HS-5 (cell line): ENCODE data around the gene EMID1.
A peak's percentile ranks its signal among the peaks of the same experiment; 100 is the strongest.

Source experiments
- DNase-seq: peaks from one replicate; pipeline ENCODE4 v3.0.0-alpha.2; 2012; ENCODE audit warnings: low read depth

The EMID1 gene

DNA sequence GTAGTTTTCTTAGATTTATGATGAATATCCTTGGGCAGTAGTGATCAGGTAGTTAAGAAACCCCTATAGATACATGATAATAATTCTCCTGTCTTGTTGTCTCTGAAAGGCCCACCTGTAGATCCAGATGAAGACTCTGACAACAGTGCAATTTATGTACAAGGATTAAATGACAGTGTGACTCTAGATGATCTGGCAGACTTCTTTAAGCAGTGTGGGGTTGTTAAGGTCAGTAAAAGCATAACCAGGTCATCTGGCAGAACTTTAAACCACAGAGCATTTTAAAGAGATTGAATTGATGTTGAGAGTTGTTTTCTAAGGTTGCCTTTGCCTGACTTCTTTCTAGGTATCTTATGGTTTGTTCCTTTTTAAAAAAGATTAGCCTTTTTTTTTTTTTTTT is 86.7 kb downstream of the EMID1 start:
- no peak for DNase-seq

DNA sequence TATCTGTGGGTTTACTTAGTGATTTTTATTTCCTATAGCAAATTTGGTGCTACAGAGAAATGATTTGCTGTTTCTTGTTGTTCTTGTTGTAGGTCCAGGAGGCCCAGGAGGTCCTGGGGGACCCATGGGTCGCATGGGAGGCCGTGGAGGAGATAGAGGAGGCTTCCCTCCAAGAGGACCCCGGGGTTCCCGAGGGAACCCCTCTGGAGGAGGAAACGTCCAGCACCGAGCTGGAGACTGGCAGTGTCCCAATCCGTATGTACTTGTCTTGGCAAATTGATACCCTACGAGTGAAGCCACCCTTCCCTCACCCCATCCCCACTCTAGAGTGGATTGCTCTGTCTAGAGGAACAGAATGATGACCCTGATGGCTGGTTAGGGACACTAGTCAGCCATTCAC is 92.9 kb downstream of the EMID1 start:
- no peak for DNase-seq

DNA sequence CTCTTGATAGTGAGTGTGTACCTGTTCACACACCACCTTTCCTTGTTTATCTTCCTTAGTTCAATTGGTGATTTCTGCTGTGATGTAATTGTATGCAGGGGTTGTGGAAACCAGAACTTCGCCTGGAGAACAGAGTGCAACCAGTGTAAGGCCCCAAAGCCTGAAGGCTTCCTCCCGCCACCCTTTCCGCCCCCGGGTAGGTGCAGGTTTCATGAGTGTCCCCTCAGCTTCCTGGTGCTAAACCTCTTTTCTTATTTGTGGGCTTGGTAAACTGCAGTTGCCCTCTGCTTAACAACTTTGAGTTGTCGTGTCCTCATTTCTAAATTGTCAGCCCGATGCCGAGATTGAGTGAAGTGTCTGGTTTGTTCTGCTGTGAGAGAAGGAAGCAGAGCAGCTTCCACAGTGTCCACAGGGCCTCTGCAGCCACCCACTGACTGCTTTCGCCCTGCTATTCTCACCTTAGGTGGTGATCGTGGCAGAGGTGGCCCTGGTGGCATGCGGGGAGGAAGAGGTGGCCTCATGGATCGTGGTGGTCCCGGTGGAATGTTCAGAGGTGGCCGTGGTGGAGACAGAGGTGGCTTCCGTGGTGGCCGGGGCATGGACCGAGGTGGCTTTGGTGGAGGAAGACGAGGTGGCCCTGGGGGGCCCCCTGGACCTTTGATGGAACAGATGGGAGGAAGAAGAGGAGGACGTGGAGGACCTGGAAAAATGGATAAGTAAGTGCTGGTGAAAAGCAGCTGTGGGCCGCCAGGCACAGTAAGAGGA is 93.6 kb downstream of the EMID1 start:
- no peak for DNase-seq

DNA sequence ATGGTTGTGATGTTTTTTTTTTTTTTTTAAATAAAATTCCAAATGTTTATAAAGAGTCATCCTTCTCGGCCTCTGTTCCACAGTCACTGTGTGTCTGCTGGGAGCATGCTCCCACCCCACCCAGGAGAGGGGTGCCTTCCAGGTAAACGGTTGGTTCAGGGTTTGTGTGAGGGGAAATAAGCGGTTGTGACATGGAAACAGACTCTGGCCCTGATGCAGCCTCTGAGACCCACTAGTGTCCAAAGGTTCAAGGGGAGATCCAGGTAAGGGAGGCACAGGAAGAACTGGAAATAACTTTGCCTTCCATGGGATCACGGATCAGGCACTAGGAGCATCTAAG is 94.7 kb downstream of the EMID1 start:
- DNase-seq: no peak

DNA sequence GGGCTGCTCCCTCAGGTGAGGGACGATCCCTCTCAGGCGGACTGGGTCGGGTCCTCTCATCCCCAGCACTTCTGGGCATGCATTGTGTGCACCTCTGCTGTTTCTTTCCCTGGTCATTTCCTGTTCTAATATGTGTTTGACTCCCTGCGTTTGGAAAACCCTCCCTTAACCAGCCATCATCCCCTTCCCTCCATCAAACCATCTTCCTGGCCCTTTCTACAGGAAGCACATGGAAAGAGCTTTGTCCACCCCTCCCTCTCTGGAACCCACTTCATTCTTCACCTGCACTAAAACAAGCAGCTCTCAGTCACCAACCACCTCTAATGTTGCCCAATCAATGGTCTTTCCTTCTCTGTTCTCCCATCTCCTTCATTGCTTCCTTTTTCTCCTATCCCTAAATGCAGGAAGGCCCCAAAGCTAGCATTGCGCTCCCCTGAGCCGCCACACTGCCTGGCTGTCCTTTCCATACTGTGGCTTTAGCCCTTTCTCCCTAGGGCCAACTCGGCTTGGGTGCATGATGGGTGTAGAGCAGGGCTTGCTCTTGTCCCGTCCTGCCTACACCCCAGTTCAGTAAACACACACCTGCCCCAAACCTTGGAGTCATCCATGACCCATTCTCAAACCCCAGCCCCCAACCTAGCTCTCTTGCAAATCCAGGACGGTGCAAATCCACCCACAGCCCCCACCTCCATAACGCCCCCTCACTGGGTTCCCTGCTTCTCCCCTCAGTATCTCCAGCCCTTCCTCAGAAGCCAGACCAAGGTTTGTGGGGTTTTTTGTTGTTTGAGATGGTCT is 95.3 kb downstream of the EMID1 start:
- DNase-seq: no peak

DNA sequence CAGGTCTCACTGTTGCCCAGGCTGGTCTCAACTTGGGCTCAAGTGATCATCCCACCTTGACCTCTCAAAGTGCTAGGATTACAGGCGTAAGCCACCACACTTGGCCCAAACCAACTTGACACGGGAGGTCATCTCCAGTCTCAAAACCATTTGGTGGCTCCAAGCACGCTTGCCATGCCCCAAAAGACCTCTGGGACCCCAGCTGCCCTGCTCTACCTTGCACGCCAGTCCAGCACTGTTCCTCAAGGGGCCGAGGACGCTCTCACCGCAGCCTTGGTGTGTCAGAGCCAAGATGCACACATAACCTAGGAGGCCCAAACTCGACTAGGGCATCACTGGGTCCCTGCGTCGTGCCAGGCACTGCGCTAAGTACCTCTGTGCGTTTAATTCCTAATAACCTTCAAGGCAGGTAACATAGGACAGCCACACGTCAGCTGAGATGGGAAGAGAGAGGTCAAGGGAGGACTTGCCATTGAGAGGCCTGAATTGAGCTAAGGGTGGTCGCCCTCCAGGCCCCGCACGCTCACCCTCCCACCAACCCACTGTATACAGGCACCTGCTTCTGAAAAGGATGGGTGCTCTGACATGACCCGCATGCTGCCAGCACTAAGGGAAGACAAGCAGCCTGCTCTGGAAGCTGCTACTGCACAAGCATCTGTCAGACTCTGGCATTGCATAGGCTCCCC is 96.2 kb downstream of the EMID1 start:
- no peak for DNase-seq

DNA sequence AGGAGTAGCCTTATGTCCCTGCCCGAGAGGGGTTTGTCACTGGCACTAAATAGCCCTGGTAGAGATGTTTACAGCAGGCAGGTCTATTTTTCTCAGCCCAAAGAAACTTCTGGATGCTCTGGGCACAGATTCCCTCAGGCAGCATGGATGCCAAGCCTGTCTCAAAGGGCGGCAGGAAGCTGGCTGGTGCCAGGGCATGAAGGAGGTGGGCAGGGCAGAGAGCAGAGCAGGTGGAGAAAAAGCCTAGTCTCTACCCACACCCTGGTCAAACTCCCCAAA is 96.6 kb downstream of the EMID1 start:
- DNase-seq: no peak

DNA sequence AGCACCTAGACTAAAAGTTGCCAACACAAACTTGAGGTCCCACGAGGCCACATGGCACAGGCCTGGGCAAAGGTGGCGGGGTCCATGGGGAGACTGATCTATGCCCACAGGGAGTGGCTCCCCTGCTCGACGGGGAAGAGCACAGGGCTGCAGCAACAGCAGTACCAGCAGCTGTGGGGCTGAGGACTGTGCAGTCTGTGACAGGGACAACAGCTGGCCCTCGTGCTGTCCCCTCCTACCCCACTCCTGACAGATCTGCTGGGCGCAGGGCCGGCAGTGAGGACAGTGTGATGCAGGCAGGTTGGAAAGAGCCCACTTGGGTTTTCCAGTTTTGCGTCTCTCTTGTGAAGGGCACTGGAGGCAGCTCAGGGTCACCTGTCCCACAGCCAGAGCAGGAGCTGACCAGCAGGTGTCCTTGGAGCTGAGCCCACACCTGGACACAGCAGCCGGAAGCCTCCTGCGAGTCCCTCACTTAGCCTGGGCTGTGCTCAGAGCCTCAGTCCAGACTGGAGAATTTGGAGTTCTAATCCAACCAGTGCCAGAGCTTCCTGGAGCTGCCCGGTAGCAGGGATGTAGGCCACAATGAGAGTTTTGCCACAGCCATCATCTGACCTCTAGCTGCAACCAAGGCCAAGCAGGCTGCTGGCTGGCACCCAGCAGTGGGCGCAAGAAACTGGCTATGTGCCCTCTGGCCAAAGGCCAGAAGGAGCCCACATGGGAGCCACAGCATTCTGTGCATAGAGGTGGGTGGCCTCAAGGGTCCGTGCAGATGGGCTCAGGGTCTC is 97.2 kb downstream of the EMID1 start:
- no peak for DNase-seq

DNA sequence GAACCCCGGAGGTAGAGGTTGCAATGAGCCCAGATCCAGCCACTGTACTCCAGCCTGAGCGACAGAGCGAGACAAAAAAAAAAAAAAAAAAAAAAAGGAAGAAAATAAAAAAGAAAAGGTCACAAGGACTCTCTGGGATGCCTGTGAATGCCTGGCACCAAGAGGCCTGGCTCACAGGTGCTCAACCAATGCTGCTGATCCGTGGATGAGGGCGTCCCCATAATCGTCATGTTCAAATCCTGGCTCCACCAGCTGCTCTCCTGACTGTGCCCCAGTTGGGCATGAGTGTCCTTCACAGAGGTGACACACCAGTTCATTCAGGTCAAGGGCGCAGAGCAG is 100.1 kb downstream of the EMID1 start:
- no peak for DNase-seq

DNA sequence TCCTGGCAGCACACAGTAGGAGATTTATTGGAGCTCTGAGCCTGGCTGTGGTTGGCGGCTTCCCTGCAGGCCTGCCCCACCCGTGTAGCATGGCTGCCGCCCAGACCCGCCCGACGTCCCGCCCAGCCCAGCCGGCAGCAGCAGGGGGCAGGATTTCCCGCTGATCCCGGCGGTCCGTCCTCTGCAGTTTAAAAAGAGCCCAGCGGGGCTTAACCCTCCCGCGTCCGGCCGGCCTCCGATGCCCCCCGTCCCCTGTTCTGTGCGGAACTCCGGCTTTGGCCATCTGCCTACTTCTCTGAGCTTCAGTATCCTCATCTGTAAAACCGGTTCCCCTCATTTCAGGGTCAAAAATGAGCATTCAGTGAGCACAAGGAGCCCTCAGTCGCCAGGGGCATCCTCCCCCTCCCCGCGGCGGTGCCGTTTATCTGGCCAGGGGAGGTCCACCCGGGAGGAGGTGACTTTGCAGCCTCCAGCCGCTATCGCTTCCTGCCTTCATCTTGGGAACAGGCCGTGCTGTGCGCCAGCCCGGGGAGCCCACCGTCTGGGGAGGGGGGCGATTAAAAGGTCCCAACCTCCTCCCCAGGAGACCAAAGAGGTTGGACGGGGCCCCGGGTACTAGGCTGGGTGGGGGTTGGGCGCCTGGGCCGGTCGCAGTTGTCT is 100.6 kb downstream of the EMID1 start, which contains the start of gene GAS2L1:
Gene GAS2L1 (plus strand): TSS at position 476 of the 660 bp plus-strand sequence. CDS start 1,456 bp downstream, outside the sequence.
- DNase-seq: peak; percentile 31

DNA sequence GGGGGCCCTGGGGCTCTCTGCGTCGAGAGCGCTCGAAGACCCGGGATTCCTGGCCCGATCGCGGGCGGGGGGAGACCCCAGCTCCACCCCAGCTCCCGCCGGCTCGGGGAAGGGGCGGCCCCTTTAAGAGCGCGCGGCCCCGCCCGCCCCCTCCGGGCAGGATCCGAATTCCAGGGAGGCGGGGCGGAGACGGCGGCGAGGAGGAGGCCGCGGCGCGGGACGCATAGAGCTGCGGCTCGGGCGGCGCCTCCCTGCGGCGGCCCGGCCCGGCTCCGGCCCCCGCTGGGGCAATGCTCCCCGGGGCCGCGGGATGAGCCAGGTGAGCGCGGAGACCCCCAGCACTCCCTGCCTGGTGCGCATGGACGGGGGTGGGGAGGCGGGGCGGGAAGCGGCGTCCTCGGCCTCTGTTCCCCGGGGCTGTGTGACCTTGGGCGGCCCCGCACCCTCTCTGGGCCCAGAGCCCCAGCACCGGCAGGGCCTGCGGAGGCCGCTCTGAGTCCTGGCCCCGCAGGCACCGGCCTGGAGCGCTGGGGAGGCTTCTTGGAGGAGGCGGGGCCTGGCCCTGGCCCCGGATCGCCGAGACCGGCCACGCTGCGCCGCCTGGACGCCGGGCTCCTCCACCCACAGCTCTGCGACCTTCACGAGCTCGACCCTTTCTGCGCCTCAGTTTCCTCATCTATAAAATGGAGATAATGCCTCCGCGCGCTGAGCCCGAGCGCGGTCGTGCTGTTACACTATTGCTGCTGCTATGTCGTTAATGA is 101.3 kb downstream of the EMID1 start:
- no peak for DNase-seq

DNA sequence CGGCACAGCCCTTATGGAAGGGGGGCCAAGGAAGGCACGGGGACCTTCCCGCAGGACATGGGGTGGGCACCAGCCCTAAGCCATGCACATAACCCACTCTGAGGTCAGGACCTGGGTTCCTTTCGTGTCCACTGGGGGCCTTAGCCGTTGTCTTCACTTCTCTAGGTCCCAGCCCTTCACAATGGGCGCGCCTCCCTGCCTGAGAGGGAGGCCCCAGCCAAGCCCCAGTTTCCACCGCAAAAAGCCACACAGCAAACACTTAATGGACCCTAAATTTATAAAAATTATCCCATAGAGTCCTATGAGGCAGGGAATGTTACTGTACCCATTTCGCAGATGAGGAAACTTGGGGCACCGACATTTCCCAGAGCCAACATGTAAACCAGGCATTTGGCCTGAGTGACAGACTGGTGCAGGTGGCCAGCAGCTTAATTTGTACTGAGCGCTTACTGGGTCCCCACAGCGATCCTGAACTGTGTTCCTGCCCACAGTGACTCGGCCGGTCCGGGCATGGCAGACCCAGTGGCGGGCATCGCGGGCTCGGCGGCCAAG is 102.0 kb downstream of the EMID1 start:
- no peak for DNase-seq

DNA sequence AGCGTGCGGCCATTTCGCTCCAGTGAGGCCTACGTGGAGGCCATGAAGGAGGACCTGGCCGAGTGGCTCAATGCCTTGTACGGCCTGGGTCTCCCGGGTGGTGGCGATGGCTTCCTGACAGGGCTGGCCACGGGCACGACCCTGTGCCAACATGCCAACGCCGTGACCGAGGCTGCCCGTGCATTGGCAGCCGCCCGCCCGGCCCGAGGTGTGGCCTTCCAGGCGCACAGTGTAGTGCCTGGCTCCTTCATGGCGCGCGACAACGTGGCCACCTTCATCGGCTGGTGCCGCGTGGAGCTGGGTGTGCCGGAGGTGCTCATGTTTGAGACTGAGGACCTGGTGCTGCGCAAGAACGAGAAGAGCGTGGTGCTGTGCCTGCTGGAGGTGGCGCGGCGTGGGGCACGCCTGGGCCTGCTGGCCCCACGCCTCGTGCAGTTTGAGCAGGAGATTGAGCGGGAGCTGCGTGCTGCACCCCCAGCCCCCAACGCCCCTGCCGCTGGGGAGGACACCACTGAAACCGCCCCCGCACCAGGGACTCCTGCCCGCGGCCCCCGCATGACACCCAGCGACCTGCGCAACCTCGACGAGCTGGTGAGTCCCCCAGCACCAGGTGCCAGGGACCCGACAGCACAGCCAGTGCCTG is 102.6 kb downstream of the EMID1 start:
- no peak for DNase-seq

DNA sequence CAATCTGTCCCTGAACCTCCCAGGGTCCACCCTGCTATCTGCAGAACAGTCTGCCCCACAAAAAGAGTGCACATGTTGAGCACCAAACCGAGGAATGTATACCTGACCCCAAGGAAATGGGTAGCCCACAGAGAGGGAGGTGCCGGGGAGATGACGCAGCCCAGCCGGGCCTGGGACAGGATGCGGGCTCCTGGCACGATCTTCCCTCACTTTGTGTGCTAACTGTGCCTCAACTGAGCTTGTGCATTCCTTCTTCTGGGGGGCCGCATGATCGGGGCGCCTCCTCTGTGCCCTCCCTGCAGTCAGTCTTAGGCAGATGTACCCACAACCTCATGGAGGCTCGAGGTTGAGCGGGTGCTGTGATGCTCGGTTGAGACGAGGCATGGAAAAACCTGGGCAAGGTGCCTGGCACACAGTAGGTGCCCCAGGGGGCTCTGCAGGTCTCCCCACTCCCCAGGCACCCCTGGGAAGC is 103.1 kb downstream of the EMID1 start:
- DNase-seq: peak; percentile 33
